Endothelial cell of umbilical vein (primary cell): ENCODE data around the gene ZBTB40. TPM values are rescaled to one million over a fixed set of nuclear protein-coding genes. Genes with fewer than 3 reads are reported as not detected.

Source experiments
- BruUV-seq: library from RNA; stranded (reverse); fragments of 400-500 nt; replicated peaks from 2 replicates; lab custom pipeline; 2021; lab: Mats Ljungman, UMichigan
- CTCF ChIA-PET: fragments of 300-600, 350-600 bp; sonication (Branson Sonifier 250); formaldehyde crosslinking; loops from one replicate; lab custom pipeline; 2021; ENCODE audit warnings: antibody characterized with exemption, inconsistent platforms; lab: Charles Lee
- POLR2A ChIA-PET: fragments of 300-600, 350-600 bp; sonication (Branson Sonifier 250); formaldehyde crosslinking; loops from one replicate; lab custom pipeline; 2021; ENCODE audit warnings: antibody characterized with exemption, inconsistent platforms; lab: Charles Lee
- DNase-seq: peaks from one replicate; pipeline ENCODE4 v3.0.0-alpha.2; 2011; ENCODE audit warnings: low read depth, low spot score
- FAIRE-seq: peaks from 2 replicates; lab custom pipeline; 2011; peaks lifted over from hg19 to GRCh38; lab: Jason Lieb, UNC
- H2AFZ ChIP-seq: 2 replicates; pipeline ENCODE4 v1.6.0; 2012; ENCODE audit warnings: low read depth, low read length, control low read depth, inconsistent platforms
- H3K27ac ChIP-seq: 2 replicates; pipeline ENCODE4 v1.5.1; 2011; ENCODE audit warnings: low read depth, mild to moderate bottlenecking, control low read depth, low read length, moderate library complexity; ENCODE audit not compliant: insufficient read depth
- H3K27me3 ChIP-seq, 2 experiments: 2 replicates each; pipeline versions ENCODE4 v1.6.0 to v1.6.1; 2011; ENCODE audit warnings: low read length in 2 of 2, mixed read lengths in 1 of 2; ENCODE audit not compliant: control insufficient read depth in 2 of 2, insufficient read depth in 2 of 2
- H3K36me3 ChIP-seq, 2 experiments: 2 replicates in 1 of 2; 3 replicates in 1 of 2; pipeline ENCODE4 v1.5.1; 2011; ENCODE audit warnings: low read length in 2 of 2, mild to moderate bottlenecking in 1 of 2, moderate library complexity in 1 of 2; ENCODE audit not compliant: control insufficient read depth in 2 of 2, insufficient read depth in 2 of 2; ENCODE audit errors: extremely low read depth in 1 of 2
- H3K4me1 ChIP-seq: 3 replicates; pipeline ENCODE4 v1.5.1; 2011; ENCODE audit warnings: mild to moderate bottlenecking, low read length; ENCODE audit not compliant: control insufficient read depth, insufficient read depth; ENCODE audit errors: extremely low read depth
- H3K4me2 ChIP-seq: 2 replicates; pipeline ENCODE4 v1.6.1; 2011; ENCODE audit warnings: low read length, control low read depth, mixed read lengths; ENCODE audit not compliant: insufficient read depth
- H3K4me3 ChIP-seq, 3 experiments: fragments of 200-600 bp in 1 of 3; sonication (generic), shearing (Covaris generic) in 1 of 3; replicated peaks in 1 of 3; 2 replicates each; pipeline ENCODE4 v1.5.1; 2011 to 2016; ENCODE audit warnings: control low read depth in 3 of 3, low read length in 3 of 3, mild to moderate bottlenecking in 2 of 3, inconsistent platforms in 1 of 3, low read depth in 1 of 3, moderate library complexity in 1 of 3; ENCODE audit not compliant: insufficient read depth in 1 of 3
- H3K79me2 ChIP-seq: 2 replicates; pipeline ENCODE4 v1.6.0; 2012; ENCODE audit warnings: low read length, inconsistent platforms; ENCODE audit not compliant: control insufficient read depth, insufficient read depth
- H3K9ac ChIP-seq: replicated peaks from 2 replicates; pipeline ENCODE3; 2011; ENCODE audit warnings: low read length, control low read depth; ENCODE audit not compliant: insufficient read depth; ENCODE audit errors: extremely low read depth
- H3K9me1 ChIP-seq: replicated peaks from 3 replicates; pipeline ENCODE4 v1.6.0; 2011; ENCODE audit warnings: mild to moderate bottlenecking, low read length; ENCODE audit not compliant: control insufficient read depth, insufficient read depth; ENCODE audit errors: extremely low read depth
- H3K9me3 ChIP-seq: replicated peaks from 2 replicates; pipeline ENCODE4 v1.5.1; 2012; ENCODE audit warnings: low read length, inconsistent platforms; ENCODE audit not compliant: control insufficient read depth, insufficient read depth
- H4K20me1 ChIP-seq: replicated peaks from 2 replicates; pipeline ENCODE3; 2011; ENCODE audit warnings: mild to moderate bottlenecking, low read length; ENCODE audit not compliant: control insufficient read depth, insufficient read depth; ENCODE audit errors: extremely low read depth
- EZH2 ChIP-seq: IDR thresholded peaks from 2 replicates; pipeline ENCODE4 v1.6.1; 2012; ENCODE audit warnings: borderline replicate concordance, low read depth, mild to moderate bottlenecking, moderate library complexity, low read length, inconsistent platforms; ENCODE audit not compliant: severe bottlenecking
- FOS ChIP-seq: IDR thresholded peaks from 2 replicates; pipeline ENCODE4 v1.6.1; 2011; ENCODE audit warnings: mild to moderate bottlenecking, low read length, moderate library complexity, borderline replicate concordance; ENCODE audit not compliant: insufficient read depth
- GATA2 ChIP-seq: IDR thresholded peaks from 2 replicates; pipeline ENCODE4 v1.7.0; 2011; ENCODE audit warnings: low read depth, mild to moderate bottlenecking, moderate library complexity, mixed read lengths, low read length; ENCODE audit not compliant: insufficient read length, insufficient read depth
- JUN ChIP-seq: IDR thresholded peaks from 2 replicates; pipeline ENCODE4 v1.6.1; 2011; ENCODE audit warnings: borderline replicate concordance, low read depth; ENCODE audit not compliant: insufficient read length, insufficient read depth
- MAX ChIP-seq: IDR thresholded peaks from 2 replicates; pipeline ENCODE4 v1.6.1; 2011; ENCODE audit not compliant: insufficient read depth, insufficient read length
- MYC ChIP-seq: IDR thresholded peaks from one replicate; pipeline ENCODE4 v1.6.1; 2011; ENCODE audit warnings: mild to moderate bottlenecking, low read depth, low read length
- POLR2A ChIP-seq: IDR thresholded peaks from 2 replicates; pipeline ENCODE4 v1.6.1; 2012; ENCODE audit warnings: low read depth, mild to moderate bottlenecking, control low read depth, low read length
- POLR2AphosphoS5 ChIP-seq: IDR thresholded peaks from 2 replicates; pipeline ENCODE4 v1.6.1; 2012; ENCODE audit warnings: low read depth, mild to moderate bottlenecking, control low read depth, low read length, moderate library complexity; ENCODE audit not compliant: insufficient read depth
- dilution Hi-C: fragments of 300-500 bp; cut with MboI; formaldehyde crosslinking; loops from one replicate; pipeline ENCODE4 v1.15.0; 2019; ENCODE audit warnings: low sequenced_read_pairs; ENCODE audit not compliant: extremely low pct_ligation_motif_present
- intact Hi-C: fragments of 100-400 bp; cut with micrococcal nuclease; formaldehyde crosslinking; loops from one replicate; pipeline ENCODE4 v1.10.0; 2022
- polyA plus RNA-seq, 4 experiments: library from polyadenylated mRNA; depleted of rRNA in 3 of 4; stranded (reverse) in 3 of 4; unstranded in 1 of 4; fragments of >200 nt; gene quantifications; 2 replicates each; pipeline versions ENCODE4 v1.2.1 to v1.2.3, GENCODE V29; 2011 to 2012; ENCODE audit warnings: missing spikeins in 1 of 4
- total RNA-seq: library from RNA; stranded (reverse); gene quantifications from 2 replicates; pipeline ENCODE4 v1.2.3, GENCODE V29; 2021
- TF ChIP-seq, protein P1 (sequence below), 2 donors: IDR thresholded peaks; 1 replicate in 1 of 2; 2 replicates in 1 of 2; pipeline ENCODE4 v1.5.1; 2011; ENCODE audit warnings: low read length in 2 of 2, mild to moderate bottlenecking in 2 of 2, moderate library complexity in 2 of 2, control low read depth in 1 of 2, inconsistent platforms in 1 of 2, low read depth in 1 of 2; ENCODE audit not compliant: insufficient read depth in 1 of 2; ENCODE audit errors: extremely low read depth in 1 of 2

Gene ZBTB40
- total and polyA plus RNA-seq, 2 donors (not counting 3 experiments of a cell fraction or from before 2014, with no cell fraction given), result 12.3 to 21.3 TPM

- POLR2A ChIA-PET, result interaction anchor here (0.7 kb wide), 1 partner anchor 277 kb away, joined by 3 read pairs; no protein-coding TSS in a partner anchor
- CTCF ChIA-PET, result interaction anchor here (0.7 to 1.9 kb wide), 4 partner anchors 11 to 517 kb away, joined by 3 to 6 read pairs (median 3); no protein-coding TSS in a partner anchor
- dilution Hi-C loops, result no loop called here
- Histone ChIP-seq H3K27me3 (no peaks in the 10 kb centered on the region), H2AFZ (no peak overlapping the region), H3K27ac (no peak overlapping the region), H3K36me3 (peaks cover 0 to 6% of the 10 kb centered on the region in 2 experiments), H4K20me1 (peaks cover 2% of the 10 kb centered on the region), H3K4me3 (no peak overlapping the region), H3K9ac (no peak overlapping the region), H3K4me2 (no peak overlapping the region), H3K79me2 (peaks cover 1% of the 10 kb centered on the region), H3K9me1 (no peaks in the 10 kb centered on the region), H3K4me1 (peaks cover 16% of the 10 kb centered on the region), H3K9me3 (no peaks in the 10 kb centered on the region)
- intact Hi-C loops, result no loop called here
- TF ChIP-seq GATA2 (no peak), MAX (no peak), MYC (no peak), JUN (no peak), EZH2 (no peak), POLR2AphosphoS5 (no peak), FOS (no peak), POLR2A (no peak)
- TF ChIP-seq, protein P1, sequence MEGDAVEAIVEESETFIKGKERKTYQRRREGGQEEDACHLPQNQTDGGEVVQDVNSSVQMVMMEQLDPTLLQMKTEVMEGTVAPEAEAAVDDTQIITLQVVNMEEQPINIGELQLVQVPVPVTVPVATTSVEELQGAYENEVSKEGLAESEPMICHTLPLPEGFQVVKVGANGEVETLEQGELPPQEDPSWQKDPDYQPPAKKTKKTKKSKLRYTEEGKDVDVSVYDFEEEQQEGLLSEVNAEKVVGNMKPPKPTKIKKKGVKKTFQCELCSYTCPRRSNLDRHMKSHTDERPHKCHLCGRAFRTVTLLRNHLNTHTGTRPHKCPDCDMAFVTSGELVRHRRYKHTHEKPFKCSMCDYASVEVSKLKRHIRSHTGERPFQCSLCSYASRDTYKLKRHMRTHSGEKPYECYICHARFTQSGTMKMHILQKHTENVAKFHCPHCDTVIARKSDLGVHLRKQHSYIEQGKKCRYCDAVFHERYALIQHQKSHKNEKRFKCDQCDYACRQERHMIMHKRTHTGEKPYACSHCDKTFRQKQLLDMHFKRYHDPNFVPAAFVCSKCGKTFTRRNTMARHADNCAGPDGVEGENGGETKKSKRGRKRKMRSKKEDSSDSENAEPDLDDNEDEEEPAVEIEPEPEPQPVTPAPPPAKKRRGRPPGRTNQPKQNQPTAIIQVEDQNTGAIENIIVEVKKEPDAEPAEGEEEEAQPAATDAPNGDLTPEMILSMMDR (IDR thresholded peaks at IDR 0.05; ENCODE audit: extremely low read depth in 1 of 2, insufficient read depth in 1 of 2, low read depth in 1 of 2, low read length in 2 of 2), result no peak
- FAIRE-seq, result no peak
- no TSS peak for BruUV-seq
- DNase-seq, result no peak
Measured at GRCh38 chr1:22498463-22498862, 46.8 kb downstream of the ZBTB40 start.
